Activated effector memory CD4-positive, alpha-beta T cell treated with Interleukin-2 at 50 U/mL for 16 hours (primary cell): ENCODE measurements around the gene UMODL1.

ENCODE experiments used
- DNase-seq: peaks from one replicate; pipeline ENCODE4 v3.0.0-alpha.2; 2020

The UMODL1 gene

GRCh38 chr21:42039470-42039901, 31.6 kb upstream of the UMODL1 start:
- no peak for DNase-seq

- DNase-seq = no peak
Observed at GRCh38 chr21:42039911-42040351, 31.2 kb upstream of the UMODL1 start.

GRCh38 chr21:42040411-42041180, 30.5 kb upstream of the UMODL1 start:
- DNase-seq = no peak

GRCh38 chr21:42041246-42041645, 29.9 kb upstream of the UMODL1 start:
- DNase-seq = no peak

- DNase-seq = no peak
Observed at GRCh38 chr21:42041711-42042110, 29.4 kb upstream of the UMODL1 start.

- no peak for DNase-seq
Observed at GRCh38 chr21:42042651-42043050, 28.5 kb upstream of the UMODL1 start.

GRCh38 chr21:42043201-42043895, 27.8 kb upstream of the UMODL1 start:
- DNase-seq = no peak

GRCh38 chr21:42043961-42044360, 27.2 kb upstream of the UMODL1 start:
- no peak for DNase-seq

- no peak for DNase-seq
Observed at GRCh38 chr21:42044871-42045495, 26.1 kb upstream of the UMODL1 start.

GRCh38 chr21:42047821-42048613, 23.1 kb upstream of the UMODL1 start:
- no peak for DNase-seq

GRCh38 chr21:42048870-42049577, 22.1 kb upstream of the UMODL1 start:
- no peak for DNase-seq

- DNase-seq = no peak
Observed at GRCh38 chr21:42049578-42050430, 21.3 kb upstream of the UMODL1 start.

- no peak for DNase-seq
Observed at GRCh38 chr21:42051788-42052187, 19.3 kb upstream of the UMODL1 start.

GRCh38 chr21:42055425-42055824, 15.7 kb upstream of the UMODL1 start:
- no peak for DNase-seq

GRCh38 chr21:42056468-42056867, 14.6 kb upstream of the UMODL1 start:
- no peak for DNase-seq

- no peak for DNase-seq
Observed at GRCh38 chr21:42056996-42057689, 14.0 kb upstream of the UMODL1 start.

- no peak for DNase-seq
Observed at GRCh38 chr21:42057851-42058437, 13.2 kb upstream of the UMODL1 start.

- DNase-seq = no peak
Observed at GRCh38 chr21:42058631-42059111, 12.4 kb upstream of the UMODL1 start.

GRCh38 chr21:42059141-42059540, 12.0 kb upstream of the UMODL1 start:
- DNase-seq = no peak

GRCh38 chr21:42059721-42060120, 11.4 kb upstream of the UMODL1 start:
- no peak for DNase-seq
